GM21528 (cell line): ENCODE measurements around the gene IL7R.

Experiments used
- ATAC-seq: cut with Tn5 transposase; IDR thresholded peaks from one replicate; pipeline ENCODE4 v1.9.1; 2021; ENCODE audit warnings: mild to moderate bottlenecking, moderate library complexity; ENCODE audit not compliant: unreplicated experiment, low FRiP score

The IL7R gene, protein sequence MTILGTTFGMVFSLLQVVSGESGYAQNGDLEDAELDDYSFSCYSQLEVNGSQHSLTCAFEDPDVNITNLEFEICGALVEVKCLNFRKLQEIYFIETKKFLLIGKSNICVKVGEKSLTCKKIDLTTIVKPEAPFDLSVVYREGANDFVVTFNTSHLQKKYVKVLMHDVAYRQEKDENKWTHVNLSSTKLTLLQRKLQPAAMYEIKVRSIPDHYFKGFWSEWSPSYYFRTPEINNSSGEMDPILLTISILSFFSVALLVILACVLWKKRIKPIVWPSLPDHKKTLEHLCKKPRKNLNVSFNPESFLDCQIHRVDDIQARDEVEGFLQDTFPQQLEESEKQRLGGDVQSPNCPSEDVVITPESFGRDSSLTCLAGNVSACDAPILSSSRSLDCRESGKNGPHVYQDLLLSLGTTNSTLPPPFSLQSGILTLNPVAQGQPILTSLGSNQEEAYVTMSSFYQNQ

DNA sequence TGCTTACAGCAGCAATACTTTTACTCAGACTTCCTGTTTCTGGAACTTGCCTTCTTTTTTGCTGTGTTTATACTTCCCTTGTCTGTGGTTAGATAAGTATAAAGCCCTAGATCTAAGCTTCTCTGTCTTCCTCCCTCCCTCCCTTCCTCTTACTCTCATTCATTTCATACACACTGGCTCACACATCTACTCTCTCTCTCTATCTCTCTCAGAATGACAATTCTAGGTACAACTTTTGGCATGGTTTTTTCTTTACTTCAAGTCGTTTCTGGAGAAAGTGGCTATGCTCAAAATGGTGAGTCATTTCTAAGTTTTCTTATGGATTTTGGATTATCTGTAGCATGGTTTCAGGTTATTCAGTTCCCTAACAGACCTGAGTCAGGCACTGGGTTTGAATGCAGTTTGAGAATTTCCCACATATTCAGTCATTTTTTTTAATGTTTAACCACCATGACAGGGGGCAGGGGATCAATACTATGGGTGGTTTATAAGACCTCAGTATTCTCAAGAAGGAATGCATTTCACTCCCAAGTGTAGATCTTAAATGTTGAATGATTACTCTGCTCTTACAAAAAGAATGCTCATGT lies at the start of gene IL7R:
IL7R (plus strand) TSS at position 127 of the 587 bp plus-strand sequence; CDS start at position 214, 87 bp downstream.
- no peak for ATAC-seq

DNA sequence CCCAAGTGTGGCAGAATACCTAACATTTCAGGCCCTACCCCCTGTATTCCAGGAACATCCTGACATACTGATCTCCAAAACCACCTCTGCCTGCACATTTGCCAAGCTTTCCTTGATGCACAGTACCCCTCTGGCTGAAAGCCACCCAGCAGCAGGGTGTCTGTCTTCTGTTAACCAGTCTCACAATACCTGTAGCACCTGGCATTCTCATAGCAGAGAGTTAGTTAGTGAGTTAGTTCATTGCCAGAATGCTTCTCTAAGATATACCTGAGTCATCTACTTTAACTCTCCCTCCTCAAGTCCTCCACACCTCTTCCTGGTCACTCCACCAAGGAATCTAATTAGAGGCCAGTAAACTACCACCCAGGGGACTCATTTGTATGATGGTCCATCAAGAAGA lies 46.1 kb upstream of the IL7R start:
- no peak for ATAC-seq

DNA sequence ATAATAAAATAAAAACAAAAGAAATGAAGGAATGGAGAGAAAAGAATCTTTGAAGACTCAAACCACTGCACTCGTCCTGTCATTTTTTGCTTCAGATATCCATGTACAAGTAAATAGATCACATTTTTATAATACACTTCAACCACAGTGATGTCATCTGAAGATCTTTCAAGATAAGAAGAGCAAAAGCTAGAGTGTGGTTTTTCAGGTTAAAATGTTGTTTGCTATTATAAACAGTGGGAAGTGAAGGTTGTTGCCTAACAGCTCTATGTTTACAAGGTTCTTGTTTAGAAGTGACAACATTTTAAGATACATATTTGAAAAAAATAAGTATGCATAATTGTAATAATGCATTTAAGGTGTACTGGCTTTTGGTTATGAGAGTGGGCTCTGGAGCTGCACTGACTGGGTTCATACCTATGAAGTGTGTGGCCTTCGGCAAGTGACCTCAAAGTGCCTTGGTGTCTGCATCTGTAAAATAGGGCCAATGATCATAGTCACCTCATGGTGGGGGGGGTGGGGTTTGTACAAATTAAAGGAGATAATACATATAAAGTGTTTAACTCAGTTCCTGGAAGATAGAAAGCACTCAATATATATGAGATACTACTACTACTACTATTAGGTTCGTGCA lies 45.5 kb upstream of the IL7R start:
- ATAC-seq = no peak

DNA sequence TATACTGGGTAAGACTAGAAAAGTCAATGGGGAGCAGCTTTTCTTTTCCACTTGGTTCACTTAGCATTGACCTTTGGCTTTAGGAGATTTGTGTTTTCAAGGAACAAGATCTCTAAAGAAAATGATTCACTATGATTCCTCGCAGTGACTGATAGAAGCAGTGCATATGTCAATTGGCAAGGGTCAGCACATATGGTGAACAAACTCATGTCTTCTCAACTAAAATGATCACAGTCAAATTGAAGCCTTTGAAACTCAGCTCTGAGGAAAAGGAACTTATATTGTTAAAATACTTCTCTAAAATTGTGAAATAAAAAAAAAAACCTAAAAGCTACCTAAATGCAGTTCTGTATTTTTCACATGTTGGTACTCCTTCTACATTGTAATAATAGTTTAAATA lies 43.2 kb upstream of the IL7R start:
- ATAC-seq = no peak

DNA sequence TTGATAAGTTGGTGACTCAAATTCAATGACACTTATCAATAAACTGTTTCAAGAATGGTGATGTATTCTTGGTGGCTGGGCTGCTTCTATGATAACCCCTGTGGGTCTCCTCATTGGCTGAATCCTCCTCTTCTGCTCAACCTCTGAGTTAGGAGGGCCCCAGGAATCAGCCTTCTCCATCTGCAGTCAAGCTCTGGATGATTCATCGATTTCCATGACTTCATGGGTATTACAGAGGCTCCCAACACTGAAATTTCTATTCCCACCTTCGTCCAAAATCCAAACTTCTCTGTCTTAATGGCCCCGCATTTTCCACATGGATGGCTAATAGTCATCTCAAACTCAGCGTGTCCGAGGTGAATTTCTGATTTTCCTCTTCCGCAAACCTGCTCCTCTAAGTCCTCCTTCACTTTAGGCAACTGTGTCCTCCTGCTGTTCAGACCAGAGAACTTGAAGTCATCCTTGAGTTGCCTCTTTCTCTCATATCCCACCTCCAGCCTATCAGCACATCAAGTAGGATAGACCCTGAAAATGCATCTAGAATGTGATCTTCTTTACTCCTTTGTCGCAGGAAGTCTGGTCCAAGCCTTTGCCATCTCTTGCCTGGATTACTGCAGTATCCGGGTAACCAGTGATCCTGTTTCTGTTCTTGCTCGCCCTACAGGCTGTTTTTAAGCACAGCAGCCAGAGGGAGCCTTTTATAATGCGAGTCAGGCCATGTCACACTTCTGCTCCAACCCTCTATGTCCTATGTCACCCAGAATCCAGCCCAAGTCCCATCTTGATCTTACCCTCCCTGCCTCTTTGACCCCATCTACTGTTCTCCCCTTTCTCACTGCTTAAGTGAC lies 41.4 kb upstream of the IL7R start:
- no peak for ATAC-seq

DNA sequence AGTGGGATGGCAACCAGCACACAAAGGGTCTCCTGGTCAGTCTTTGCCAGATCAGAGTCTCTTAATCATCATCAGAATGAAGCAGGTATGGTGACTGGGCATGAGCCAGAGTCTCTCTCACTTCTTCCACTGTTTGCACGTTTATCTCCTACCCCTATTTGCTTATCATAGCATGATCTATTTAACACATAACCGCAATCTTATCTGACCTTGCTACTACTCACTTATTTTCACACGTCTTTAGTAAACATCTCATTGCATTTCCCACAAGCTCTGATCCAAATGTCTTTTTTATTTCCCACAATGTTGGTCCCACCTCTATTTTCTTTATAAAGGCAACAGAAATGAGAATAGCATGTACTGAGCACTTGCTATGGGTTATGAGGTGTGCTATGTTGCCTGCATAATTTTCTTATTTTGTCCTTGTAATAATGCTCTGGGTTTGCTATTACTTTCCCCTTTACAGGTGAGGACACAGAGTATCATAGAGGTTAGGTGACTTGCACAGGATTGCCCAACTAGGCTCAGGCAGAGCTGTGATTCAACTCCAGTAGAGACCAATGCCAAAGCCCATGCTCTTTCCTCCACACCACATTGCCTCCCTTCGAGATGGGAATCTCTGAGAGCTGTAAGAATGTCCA lies 39.7 kb upstream of the IL7R start:
- no peak for ATAC-seq

DNA sequence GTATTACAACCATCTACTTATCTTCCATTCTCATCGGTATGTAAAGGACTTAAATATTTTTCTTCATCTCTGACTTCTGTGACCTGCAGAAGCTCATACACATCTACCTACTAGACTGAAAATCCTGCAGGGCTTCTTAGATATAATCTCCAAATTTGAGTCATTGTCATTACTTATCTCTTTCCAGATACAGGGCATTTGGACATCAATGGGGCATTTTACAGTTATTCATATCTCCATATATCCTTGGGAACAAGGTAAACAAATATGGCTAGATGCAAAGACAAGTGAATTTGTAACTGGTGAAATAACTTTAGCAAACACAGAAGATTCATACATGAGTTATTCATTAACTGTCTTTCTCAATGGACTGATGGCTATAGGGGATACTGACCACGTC lies 37.7 kb upstream of the IL7R start:
- ATAC-seq = no peak

DNA sequence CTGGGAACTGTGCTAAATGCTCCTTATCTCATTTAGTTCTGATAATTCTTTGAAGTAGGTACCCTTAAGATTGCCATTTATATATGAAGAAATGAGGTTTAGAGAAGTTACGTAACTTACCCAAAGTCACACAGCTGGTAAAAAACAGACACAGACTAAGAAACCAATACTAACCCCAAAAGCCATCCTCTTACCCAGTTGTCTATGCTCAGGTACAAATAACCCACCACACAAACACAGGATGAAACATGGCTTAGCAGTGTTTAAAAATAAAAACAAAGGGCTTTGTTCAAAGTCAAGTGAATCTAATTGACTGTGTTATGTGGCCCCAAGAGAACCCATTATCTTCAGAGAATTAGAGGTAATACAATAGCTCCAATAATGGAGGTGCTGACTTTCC lies 37.0 kb upstream of the IL7R start:
- no peak for ATAC-seq

DNA sequence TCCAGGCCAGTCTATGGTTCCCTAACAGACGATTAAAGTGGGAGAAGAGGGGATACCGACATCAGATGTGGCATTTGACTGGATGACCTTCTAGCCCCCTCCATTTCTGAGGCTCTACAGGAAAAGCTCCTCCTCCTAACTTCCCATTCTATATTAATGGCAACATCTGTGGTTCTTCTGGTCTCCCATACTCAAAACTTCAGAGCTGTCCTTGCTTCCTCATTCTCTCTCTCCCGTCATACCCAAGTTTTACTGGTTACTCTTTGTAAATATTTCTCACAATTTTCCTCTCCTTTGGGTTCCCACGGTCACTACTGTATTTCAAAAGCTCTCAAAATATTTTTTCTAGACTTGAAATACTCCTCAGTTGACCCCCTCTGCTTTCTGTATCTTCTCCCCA lies 36.0 kb upstream of the IL7R start:
- ATAC-seq = no peak

DNA sequence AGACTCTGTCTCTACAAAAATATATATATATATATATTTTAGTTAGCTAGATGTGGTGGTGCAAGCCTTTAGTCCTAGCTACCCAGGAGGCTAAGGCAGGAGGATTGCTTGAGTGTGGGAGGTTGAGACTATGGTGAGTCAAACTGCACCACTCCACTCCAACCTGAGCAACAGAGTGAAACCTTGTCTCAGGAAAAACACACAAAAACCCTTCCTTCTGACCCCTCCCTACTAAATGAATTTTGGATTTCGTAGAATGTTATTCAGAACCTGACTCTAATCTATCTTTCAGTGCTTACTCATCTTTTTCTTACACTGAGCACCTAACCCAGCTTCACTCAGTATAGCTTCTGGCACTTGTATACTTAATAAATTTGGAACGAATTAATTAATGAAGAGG lies 35.2 kb upstream of the IL7R start:
- no peak for ATAC-seq

DNA sequence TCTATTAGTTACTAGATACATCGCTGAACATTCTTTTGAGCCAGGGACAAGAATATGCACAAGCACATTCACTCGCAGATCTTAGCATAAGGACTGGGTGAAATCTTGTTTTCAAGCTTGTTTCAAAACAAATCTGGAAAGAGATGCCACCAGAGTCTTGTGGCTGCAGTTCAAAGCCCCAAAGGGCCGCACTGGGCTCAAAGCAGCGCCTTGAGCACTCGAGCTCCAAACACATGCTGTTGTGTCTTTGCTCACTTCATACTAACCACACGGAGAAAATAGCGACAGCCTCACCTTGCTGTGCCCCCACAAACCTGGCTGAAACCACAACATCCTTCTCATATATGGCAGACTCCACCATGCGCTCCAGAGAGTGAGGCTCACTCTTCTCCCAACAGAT lies 34.2 kb upstream of the IL7R start:
- no peak for ATAC-seq

DNA sequence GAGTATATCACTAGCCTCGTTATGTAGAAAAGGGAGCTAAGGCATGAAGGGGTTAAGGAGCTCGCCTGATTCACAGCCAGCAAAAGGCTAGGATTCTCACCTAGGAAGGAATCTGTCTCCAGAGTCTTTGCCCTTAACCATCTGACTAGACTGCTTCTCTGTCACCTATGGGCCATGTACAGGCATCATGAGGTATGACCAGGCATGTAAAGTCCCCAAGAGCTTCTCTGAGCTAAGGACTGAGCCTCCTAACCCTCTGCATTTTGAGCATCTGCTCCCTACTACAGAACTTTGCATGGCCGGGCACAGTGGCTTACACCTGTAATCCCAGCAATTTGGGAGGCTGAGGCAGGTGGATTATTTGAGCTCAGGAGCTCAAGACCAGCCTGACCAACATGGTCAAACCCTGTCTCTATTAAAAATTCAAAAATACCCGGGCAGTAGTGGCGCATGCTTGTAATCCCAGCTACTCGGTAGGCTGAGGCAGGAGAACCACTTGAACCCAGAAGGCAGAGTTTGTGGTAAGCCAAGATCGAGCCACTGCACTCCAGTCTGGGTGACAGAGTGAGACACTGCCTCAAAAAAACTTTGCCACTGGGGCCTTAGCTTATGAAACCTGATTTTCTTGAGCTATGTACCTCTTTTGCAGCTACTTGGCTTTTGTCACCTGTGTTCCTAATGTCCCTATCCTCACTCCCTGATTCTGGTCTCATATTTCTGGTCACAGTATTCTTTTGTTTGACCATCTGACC lies 33.2 kb upstream of the IL7R start:
- no peak for ATAC-seq

DNA sequence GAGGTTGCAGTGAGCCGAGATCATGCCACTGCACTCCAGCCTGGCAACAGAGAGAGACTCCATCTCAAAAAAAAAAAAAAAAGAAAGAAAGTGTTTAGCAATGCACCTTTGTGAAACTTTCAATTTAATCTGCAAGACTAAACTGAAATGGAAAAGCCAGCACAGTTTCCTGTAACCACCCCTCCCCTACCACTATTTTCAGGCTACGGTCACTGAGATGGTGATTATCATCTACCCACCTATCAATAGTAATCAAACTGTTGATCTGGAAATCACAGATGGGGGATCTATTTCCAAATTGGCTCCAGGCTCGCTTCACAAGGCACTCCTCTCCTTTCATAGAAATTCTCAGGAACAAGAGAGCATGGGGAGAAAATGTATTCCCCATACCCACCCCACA lies 30.6 kb upstream of the IL7R start:
- no peak for ATAC-seq

DNA sequence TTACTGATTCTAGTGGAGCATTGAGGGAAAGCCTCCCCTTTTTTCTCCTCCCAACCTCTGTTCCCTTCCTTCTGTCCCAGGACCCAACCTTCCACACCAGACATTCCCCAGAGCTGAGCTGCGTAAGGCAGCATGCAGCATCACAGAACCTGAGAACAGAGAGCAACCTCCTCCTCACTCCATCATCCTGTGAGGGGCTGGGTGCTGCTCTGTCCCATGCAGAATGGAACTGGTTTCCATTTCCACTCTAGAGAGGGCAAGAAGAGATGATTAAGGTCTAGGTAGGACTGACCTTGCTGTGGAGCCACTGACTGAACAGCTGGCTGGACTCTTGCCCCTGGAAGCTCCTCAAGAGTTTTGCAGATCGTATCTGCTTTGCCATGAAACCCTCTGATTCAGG lies 30.1 kb upstream of the IL7R start:
- ATAC-seq = no peak

DNA sequence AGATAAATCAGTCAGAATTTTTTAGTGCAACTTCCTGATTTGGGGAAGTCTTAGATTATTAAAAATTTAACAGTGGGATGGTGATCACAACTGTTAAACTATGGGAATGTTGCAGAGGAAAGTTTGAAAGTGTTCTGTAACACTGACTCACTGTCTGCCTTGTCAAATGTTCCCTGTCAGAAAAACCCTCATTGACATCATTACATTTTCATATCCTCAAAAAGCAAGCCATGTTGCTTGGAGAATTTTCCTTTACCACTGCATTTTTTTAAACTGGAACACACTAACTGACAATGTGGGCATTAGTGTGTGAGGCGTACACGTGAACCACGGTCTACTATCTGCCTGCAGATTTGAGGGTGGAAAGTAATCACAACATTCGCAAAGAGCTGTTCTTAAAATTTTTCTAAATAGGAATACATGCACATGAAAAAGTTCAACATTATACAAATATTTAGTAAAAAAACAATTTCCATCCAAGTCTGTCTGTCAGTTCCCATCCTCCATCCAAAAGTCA lies 28.6 kb upstream of the IL7R start:
- ATAC-seq = no peak

DNA sequence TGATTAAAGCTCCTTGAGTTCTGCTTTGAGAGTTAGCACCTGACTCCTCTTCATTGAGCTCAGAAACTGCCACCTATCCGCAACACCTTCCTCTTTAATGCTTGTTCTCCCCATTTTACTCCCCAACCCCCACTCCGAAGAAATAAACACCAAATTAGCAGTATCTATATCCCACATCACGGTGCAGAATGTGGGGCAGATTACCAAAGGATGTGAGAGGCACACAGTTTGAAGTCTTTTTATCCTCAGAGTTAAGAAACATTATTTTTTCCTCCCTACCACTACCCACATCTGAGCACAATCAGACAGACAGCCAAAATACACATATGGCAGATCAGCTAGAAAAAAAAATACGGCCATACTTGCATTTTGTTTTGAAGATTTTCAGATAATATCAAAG lies 26.1 kb upstream of the IL7R start:
- no peak for ATAC-seq

DNA sequence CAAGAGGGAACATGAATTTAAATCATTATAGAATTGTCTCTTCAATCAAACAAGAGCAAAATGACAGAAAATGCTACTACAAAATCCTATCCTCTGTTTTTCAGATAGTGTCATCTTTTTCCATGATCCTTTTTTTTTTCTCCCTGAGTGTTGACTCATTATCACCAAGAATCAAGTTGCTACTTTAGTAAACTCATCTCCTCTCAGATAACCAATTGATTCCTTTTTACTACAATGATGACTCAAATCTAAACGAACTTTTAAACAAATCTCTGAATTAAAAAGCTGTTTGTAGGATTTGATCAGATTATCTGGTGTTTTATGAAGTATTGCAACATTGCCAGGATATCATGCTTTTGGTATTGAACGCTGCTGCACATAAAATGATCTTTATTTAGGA lies 23.9 kb upstream of the IL7R start:
- no peak for ATAC-seq

DNA sequence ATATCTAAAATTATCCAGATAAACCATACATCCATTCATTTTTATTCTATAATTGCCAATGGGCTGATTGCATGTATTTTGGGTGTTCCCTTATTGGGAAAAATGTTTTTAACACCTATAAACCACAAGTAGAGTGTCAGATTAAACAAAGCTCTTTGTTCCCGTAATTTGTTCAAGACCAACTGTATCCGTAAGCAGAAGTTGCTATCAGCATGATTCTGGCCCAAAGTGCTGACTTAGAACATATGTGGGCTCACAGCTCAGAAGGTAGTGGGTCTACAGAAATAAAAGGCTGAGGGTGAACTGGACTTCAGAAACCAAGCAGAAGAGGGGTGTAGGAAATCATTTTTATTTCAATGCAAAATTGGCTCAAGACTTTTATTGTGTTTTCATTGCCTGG lies 23.5 kb upstream of the IL7R start:
- no peak for ATAC-seq
